ENCODE data around the gene NMT2. TPM values are rescaled to one million over a fixed set of nuclear protein-coding genes. Genes with fewer than 3 reads are reported as not detected.

The NMT2 gene
- total and polyA plus RNA-seq, 2 of the 4 experiments (the other 2 are of a cell fraction) = 18.7 to 41.0 TPM

- Histone ChIP-seq H3K36me3 (ENCODE audit: control insufficient read depth, insufficient read depth, low read length) (no peaks in the 10 kb centered on the region), H3K23ac (ENCODE audit: low read depth, low read length) (no peak overlapping the region), H2AK5ac (ENCODE audit: low read depth, low read length) (no peak overlapping the region), H3K9ac (ENCODE audit: low read depth, low read length) (no peak overlapping the region), H3K27me3 (ENCODE audit: control insufficient read depth, insufficient read depth, low read length) (no peaks in the 10 kb centered on the region), H4K8ac (ENCODE audit: low read depth in 2 of 2, low read length in 2 of 2) (no peak overlapping the region), H4K5ac (ENCODE audit: low read depth, low read length) (no peak overlapping the region), H2BK120ac (ENCODE audit: low read depth, low read length) (no peak overlapping the region), H3K18ac (ENCODE audit: low read depth, low read length) (no peak overlapping the region), H3K9me3 (ENCODE audit: control insufficient read depth, insufficient read depth, low read length) (no peaks in the 10 kb centered on the region), H2AFZ (replicated peaks; ENCODE audit: low read length, poor library complexity) (no peak overlapping the region), H2BK20ac (ENCODE audit: low read depth, low read length) (no peak overlapping the region), H3K79me1 (ENCODE audit: low read depth in 1 of 2, low read length in 2 of 2) (no peaks in the 10 kb centered on the region), H3K27ac (ENCODE audit: insufficient read depth, low read length) (no peak overlapping the region), H4K91ac (ENCODE audit: insufficient read depth, low read depth, low read length) (no peak overlapping the region), H3K4me2 (ENCODE audit: low read depth, low read length) (no peak overlapping the region), H3K9me1 (ENCODE audit: insufficient read depth, low read length) (no peaks in the 10 kb centered on the region), H4K20me1 (ENCODE audit: insufficient read depth, low read length) (no peaks in the 10 kb centered on the region), H3K4me3 (ENCODE audit: insufficient read depth, low read depth, low read length) (no peak overlapping the region), H2AK9ac (replicated peaks; ENCODE audit: low read depth, low read length, poor library complexity) (no peak overlapping the region), H3K14ac (replicated peaks; ENCODE audit: low read depth, low read length) (no peak overlapping the region), H3K4ac (ENCODE audit: low read depth, low read length) (no peak overlapping the region), H3K56ac (ENCODE audit: extremely low read depth, insufficient read depth, low read length) (no peak overlapping the region), H3K4me1 (ENCODE audit: control insufficient read depth, insufficient read depth, low read length) (no peaks in the 10 kb centered on the region), H2BK5ac (ENCODE audit: low read depth, low read length, poor library complexity, severe bottlenecking) (no peak overlapping the region), H2BK15ac (ENCODE audit: low read depth, low read length) (no peak overlapping the region)
- dilution Hi-C loops (cut with HindIII; ENCODE audit: low sequenced_read_pairs, unreplicated experiment) = no loop called here
- intact Hi-C loops (cut with micrococcal nuclease) = no loop called here
- no peak for ATAC-seq (ENCODE audit: low read depth)
- no peak for TF ChIP-seq RFX5 (IDR thresholded peaks at IDR 0.05; ENCODE audit: low read depth, low read length)
- no peak for TF ChIP-seq CTCF (conservative IDR thresholded peaks at IDR 0.05; ENCODE audit: low read depth, low read length)
- TF ChIP-seq MXI1 (IDR thresholded peaks at IDR 0.05; ENCODE audit: borderline replicate concordance, low read depth, low read length) = no peak
- TF ChIP-seq RCOR1 (IDR thresholded peaks at IDR 0.05; ENCODE audit: insufficient replicate concordance, low read length) = no peak
- no peak for TF ChIP-seq CHD1 (IDR thresholded peaks at IDR 0.05; ENCODE audit: low read depth, low read length)
- TF ChIP-seq MAFK (IDR thresholded peaks at IDR 0.05; ENCODE audit: low read depth, low read length) = no peak
- no peak for TF ChIP-seq POLR2A (IDR thresholded peaks at IDR 0.05; ENCODE audit: low read depth, low read length)
- TF ChIP-seq, protein P1, sequence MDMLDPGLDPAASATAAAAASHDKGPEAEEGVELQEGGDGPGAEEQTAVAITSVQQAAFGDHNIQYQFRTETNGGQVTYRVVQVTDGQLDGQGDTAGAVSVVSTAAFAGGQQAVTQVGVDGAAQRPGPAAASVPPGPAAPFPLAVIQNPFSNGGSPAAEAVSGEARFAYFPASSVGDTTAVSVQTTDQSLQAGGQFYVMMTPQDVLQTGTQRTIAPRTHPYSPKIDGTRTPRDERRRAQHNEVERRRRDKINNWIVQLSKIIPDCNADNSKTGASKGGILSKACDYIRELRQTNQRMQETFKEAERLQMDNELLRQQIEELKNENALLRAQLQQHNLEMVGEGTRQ (IDR thresholded peaks at IDR 0.05; ENCODE audit: low read depth, low read length) = no peak
- no peak for DNase-seq
- CTCF ChIA-PET = no interaction called here
- no CpG with 5 or more reads among the region's 5 CpGs for WGBS, 2 experiments (ENCODE audit: extremely low coverage in 2 of 2, insufficient read length in 1 of 2)
- POLR2A ChIA-PET (ENCODE audit: unreplicated experiment) = no interaction called here
- BruUV-seq (replicated peaks) = no TSS peak
- in situ Hi-C loops (cut with MboI; ENCODE audit: low sequenced_read_pairs) = no loop called here
Measured at GRCh38 chr10:15188603-15189002, 20.1 kb upstream of the NMT2 start.
